OCI-LY7 (cell line): ENCODE data around the gene ZCCHC12.

Source experiments
- EZH2phosphoT487 ChIP-seq: fragments of 200-600 bp; sonication (generic); IDR thresholded peaks from 2 replicates; pipeline ENCODE4 v1.6.1; 2018; ENCODE audit warnings: low read depth, borderline replicate concordance, mild to moderate bottlenecking, mixed run types, antibody characterized with exemption, low read length, moderate library complexity, mixed read lengths
- TF ChIP-seq, protein P1 (sequence below): fragments of 200-600 bp; sonication (generic); conservative IDR thresholded peaks from 2 replicates; pipeline ENCODE4 v1.5.1; 2014; ENCODE audit warnings: mild to moderate bottlenecking, antibody characterized with exemption, low read length, moderate library complexity, mixed read lengths

DNA sequence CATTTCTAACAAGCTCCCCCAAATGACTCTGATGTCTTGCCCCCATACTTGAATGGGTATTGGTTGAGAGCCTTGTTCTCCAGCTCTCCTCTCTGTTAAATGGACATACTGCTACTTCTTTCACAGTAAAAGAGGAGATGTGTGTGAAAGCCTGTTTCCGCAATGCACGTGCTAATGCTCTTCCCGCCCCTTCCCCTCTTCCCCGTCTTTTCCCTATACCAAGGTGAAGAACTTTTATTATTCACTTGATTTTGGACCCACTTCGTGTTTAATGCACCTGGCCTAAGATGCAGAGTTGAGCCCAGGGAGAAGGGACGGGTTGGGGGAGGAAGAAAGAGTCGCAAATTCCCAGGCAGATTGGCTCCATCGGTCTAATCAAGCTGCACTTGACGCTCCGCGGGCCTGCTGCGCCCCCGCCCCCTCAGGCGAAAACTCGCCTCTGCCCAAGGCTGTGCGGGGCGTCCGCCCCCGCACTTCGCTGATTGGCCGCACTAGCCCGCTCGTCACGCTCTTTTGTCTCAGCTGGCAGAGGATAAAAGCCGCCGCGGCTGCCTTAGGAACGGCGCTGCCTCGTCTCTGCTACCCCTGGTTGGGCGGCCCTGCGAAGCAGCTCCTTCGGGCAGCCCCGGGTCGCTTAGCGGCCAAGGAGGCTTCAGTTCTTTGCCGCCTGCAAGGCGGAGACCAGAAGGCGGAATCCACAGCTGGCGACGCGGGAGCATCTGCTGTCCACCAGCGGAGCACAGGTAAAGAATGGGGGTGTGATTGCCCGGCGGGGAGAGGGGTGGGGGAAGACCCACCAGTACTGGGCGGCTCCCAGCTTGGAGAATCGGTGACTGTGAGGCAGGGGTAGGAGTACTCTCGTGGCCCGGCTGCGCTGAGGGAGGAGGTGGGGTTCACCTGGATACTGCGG lies at the start of gene ZCCHC12:
- TF ChIP-seq, protein P1, sequence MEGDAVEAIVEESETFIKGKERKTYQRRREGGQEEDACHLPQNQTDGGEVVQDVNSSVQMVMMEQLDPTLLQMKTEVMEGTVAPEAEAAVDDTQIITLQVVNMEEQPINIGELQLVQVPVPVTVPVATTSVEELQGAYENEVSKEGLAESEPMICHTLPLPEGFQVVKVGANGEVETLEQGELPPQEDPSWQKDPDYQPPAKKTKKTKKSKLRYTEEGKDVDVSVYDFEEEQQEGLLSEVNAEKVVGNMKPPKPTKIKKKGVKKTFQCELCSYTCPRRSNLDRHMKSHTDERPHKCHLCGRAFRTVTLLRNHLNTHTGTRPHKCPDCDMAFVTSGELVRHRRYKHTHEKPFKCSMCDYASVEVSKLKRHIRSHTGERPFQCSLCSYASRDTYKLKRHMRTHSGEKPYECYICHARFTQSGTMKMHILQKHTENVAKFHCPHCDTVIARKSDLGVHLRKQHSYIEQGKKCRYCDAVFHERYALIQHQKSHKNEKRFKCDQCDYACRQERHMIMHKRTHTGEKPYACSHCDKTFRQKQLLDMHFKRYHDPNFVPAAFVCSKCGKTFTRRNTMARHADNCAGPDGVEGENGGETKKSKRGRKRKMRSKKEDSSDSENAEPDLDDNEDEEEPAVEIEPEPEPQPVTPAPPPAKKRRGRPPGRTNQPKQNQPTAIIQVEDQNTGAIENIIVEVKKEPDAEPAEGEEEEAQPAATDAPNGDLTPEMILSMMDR = no peak
- no peak for TF ChIP-seq EZH2phosphoT487
